HG03196 (cell line): Measurements from ENCODE around the gene STXBP5.

Experiments
- ATAC-seq: cut with Tn5 transposase; IDR thresholded peaks from one replicate; pipeline ENCODE4 v1.9.1; 2021; ENCODE audit not compliant: unreplicated experiment

STXBP5 gene

DNA sequence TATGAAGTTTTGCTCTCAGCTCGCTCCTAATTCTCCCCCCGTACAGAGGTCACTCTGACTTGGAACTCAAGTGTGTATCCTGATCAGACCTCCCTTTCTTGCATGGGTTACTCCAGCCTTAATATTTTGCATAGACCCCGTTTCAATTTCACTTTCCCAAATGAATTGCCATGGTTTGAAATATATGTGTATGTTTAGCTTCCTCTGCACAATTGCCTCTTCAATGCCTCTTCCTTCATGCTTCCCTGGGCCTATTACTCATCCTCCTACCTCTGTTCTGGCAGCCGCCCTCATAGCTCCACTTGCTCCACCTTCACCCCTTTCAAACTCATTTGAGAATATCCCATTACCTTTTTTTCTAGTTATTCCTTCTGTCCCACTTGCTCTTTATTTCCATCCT lies 214.3 kb downstream of the STXBP5 start:
- peak; percentile 74 for ATAC-seq

GRCh38 chr6:147421903-147422302 lies 217.7 kb downstream of the STXBP5 start:
- ATAC-seq = no peak

DNA sequence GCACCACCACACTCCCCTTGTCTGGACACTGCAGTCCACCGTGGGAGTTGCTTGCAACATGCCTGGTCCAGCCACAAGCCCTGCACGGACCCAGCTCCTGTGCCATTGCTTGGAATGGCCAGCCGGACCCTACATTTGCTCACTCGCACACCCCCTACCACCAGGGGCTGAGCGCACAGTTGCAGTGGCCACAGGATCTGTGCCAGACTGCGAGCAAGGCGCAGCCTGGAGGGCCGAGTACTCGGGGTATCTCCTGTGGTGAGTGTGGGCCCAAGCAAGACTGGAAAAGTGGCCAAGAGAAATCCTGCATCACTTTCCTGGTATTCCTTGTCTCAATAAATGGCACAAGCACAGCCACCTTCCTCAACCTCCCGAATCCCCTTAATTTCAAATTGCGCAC lies 218.9 kb downstream of the STXBP5 start:
- ATAC-seq = no peak

- no peak for ATAC-seq
Observed at GRCh38 chr6:147429794-147430193, 225.6 kb downstream of the STXBP5 start.

DNA sequence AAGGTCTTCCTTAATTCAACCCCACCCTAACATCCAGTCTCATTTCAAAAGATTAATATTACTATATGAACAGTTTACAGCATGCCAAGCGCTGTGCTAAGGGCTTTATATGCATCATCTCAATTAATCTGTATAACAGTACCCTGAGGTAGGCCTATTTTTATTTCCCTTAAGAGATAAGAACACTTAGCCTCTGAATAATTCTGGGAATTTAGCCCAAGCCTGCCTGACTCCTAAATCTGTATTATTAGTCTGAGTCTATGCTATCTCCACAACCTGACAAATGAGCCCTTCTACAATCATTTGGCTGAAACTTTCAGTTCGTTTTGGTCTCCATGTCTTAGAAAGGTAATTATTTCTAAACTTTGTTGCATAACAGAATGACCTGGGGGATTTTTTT lies 226.6 kb downstream of the STXBP5 start:
- ATAC-seq = no peak

- no peak for ATAC-seq
Observed at GRCh38 chr6:147434076-147434475, 229.9 kb downstream of the STXBP5 start.

GRCh38 chr6:147434516-147434915 lies 230.3 kb downstream of the STXBP5 start:
- no peak for ATAC-seq

DNA sequence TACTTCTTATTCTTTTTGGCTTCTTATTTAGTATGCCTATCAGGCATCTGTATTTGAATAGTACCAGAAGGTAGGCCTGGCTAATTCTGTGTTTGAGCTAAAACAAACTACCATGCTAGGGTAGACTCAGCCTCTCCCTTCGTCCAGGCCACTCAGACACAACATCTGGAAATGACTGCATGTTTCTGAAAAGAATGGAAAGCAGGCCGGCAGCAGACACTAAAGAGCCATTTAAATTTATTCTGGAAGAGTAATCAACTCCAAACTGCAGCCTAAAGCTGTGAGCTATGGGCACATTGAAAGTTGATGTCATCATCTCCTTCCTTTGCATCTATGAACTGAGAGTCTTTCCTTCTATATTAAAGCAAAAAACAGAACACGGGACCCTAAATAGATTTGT lies 233.4 kb downstream of the STXBP5 start:
- ATAC-seq = no peak

- ATAC-seq = no peak
Observed at GRCh38 chr6:147438758-147439528, 234.7 kb downstream of the STXBP5 start.
